AG08395 (cell line): Measurements from ENCODE around the gene BCAT1.

ENCODE experiments used
- DNase-seq: peaks from one replicate; pipeline ENCODE4 v3.0.0; 2012; ENCODE audit warnings: mixed read lengths, low spot score

The BCAT1 gene

GRCh38 chr12:24764712-24765111 is 184.2 kb downstream of the BCAT1 start:
- DNase-seq = no peak

DNA sequence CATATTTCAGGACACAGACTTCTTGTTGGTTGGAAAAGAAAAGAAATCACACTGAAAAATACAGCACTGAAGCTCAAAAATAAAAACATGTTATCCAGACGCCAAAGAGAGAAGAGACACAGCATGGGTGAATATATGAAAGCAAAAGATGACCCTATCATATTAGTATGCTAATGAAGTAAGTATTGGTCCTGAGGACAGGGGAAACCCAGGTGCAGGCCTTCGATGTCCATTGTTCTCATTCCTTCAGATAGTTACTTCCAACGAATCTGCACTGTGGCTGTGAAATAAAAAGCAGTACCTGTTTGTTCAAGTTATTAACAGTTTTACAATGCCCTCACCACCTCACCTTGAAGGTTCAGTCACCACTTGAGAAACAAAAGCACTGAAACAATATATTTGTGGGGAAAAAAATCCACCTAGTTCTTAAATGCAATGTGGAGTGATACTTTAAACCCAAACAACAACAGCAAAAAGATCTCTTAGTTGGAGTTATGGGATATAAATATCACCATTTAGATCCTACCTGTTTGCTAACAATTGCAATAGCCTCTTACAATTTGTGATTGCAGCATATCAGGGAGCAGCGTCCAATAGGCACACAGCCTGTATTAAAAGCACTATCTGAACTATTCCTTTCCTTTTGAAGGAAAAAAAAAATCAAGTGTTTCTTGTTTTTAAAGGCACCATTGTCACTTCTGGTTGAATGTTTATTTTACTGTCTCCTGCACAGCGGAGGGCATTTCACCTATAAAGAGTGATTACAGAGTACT is 188.1 kb downstream of the BCAT1 start:
- DNase-seq = no peak

- no peak for DNase-seq
These were observed 188.7 kb downstream of the BCAT1 start for GRCh38 chr12:24760162-24760561.
